Measurements from ENCODE around the gene CEP152. TPM values are rescaled to one million over a fixed set of nuclear protein-coding genes. Genes with fewer than 3 reads are reported as not detected.

CEP152 gene
- total RNA-seq, 4 donors from 2014 or later = 2.7 to 10.1 (median 3.9) TPM

- H3K36me3 ChIP-seq = no peaks in the 10 kb centered on the region
- intact Hi-C loops (cut with DNase I) = no loop called here
- no peaks in the 10 kb centered on the region for H3K4me1 ChIP-seq
- H3K4me3 ChIP-seq = no peak overlapping the region
- WGBS = 25% methylated on average over 1 of the region's 1 CpG
- no peaks in the 10 kb centered on the region for H3K9me3 ChIP-seq
- DNase-seq (ENCODE audit: extremely low spot score) = no peak
- TF ChIP-seq POLR2AphosphoS5 (IDR thresholded peaks at IDR 0.05) = no peak
- no peak for TF ChIP-seq EP300 (IDR thresholded peaks at IDR 0.05)
- no peak for TF ChIP-seq POLR2A (IDR thresholded peaks at IDR 0.05; ENCODE audit: low read depth)
- TF ChIP-seq CTCF (IDR thresholded peaks at IDR 0.05) = no peak
- H3K27ac ChIP-seq (replicated peaks in 1 of 4) = no peak overlapping the region
- H3K27me3 ChIP-seq = no peaks in the 10 kb centered on the region
Observed at GRCh38 chr15:48708641-48709040, 102.2 kb downstream of the CEP152 start.

- no peaks in the 10 kb centered on the region for H3K36me3 ChIP-seq
- H3K9me3 ChIP-seq = no peaks in the 10 kb centered on the region
- intact Hi-C loops (cut with DNase I) = no loop called here
- DNase-seq (ENCODE audit: extremely low spot score) = no peak
- no peaks in the 10 kb centered on the region for H3K4me1 ChIP-seq
- no peak overlapping the region for H3K4me3 ChIP-seq
- WGBS = 85% methylated on average over 1 of the region's 1 CpG
- H3K27ac ChIP-seq (replicated peaks in 1 of 4) = no peak overlapping the region
- TF ChIP-seq POLR2A (IDR thresholded peaks at IDR 0.05; ENCODE audit: low read depth) (no peak), EP300 (IDR thresholded peaks at IDR 0.05) (no peak), POLR2AphosphoS5 (IDR thresholded peaks at IDR 0.05) (no peak), CTCF (IDR thresholded peaks at IDR 0.05) (no peak)
- H3K27me3 ChIP-seq = no peaks in the 10 kb centered on the region
Observed at GRCh38 chr15:48705381-48705780, 105.5 kb downstream of the CEP152 start.

GRCh38 chr15:48703544-48703943 is 107.3 kb downstream of the CEP152 start:
- Histone ChIP-seq H3K27me3 (no peaks in the 10 kb centered on the region), H3K9me3 (no peaks in the 10 kb centered on the region), H3K36me3 (no peaks in the 10 kb centered on the region), H3K27ac (replicated peaks in 1 of 4) (no peak overlapping the region), H3K4me1 (no peaks in the 10 kb centered on the region), H3K4me3 (no peak overlapping the region)
- DNase-seq (ENCODE audit: extremely low spot score) = no peak
- WGBS = 97% methylated on average over 1 of the region's 1 CpG
- intact Hi-C loops (cut with DNase I) = no loop called here
- TF ChIP-seq EP300 (IDR thresholded peaks at IDR 0.05) = no peak
- no peak for TF ChIP-seq POLR2AphosphoS5 (IDR thresholded peaks at IDR 0.05)
- TF ChIP-seq CTCF (IDR thresholded peaks at IDR 0.05) = no peak
- no peak for TF ChIP-seq POLR2A (IDR thresholded peaks at IDR 0.05; ENCODE audit: low read depth)

GRCh38 chr15:48702569-48703236 is 108.2 kb downstream of the CEP152 start:
- Histone ChIP-seq H3K36me3 (no peaks in the 10 kb centered on the region), H3K9me3 (no peaks in the 10 kb centered on the region), H3K27ac (replicated peaks in 1 of 4) (no peak overlapping the region), H3K27me3 (no peaks in the 10 kb centered on the region), H3K4me1 (no peaks in the 10 kb centered on the region), H3K4me3 (no peak overlapping the region)
- no peak for TF ChIP-seq POLR2A (IDR thresholded peaks at IDR 0.05; ENCODE audit: low read depth)
- no peak for TF ChIP-seq EP300 (IDR thresholded peaks at IDR 0.05)
- no peak for TF ChIP-seq CTCF (IDR thresholded peaks at IDR 0.05)
- no peak for TF ChIP-seq POLR2AphosphoS5 (IDR thresholded peaks at IDR 0.05)
- intact Hi-C loops (cut with DNase I) = no loop called here
- no peak for DNase-seq (ENCODE audit: extremely low spot score)
- WGBS = 95% methylated on average over 2 of the region's 2 CpGs

All from esophagus muscularis mucosa (tissue), 4 donors.